PFSK-1 (cell line): ENCODE data around the gene APOBEC3F.

Source experiments
- POLR2AphosphoS5 ChIP-seq: IDR thresholded peaks from 2 replicates; pipeline ENCODE4 v1.6.1; 2012; ENCODE audit warnings: low read depth, mild to moderate bottlenecking, control low read depth, low read length, moderate library complexity
- REST ChIP-seq, 2 experiments: IDR thresholded peaks; 2 replicates each; pipeline versions ENCODE4 v1.6.1 to v1.8.0; 2011 to 2012; ENCODE audit warnings: low read depth in 2 of 2, low read length in 2 of 2, control low read depth in 1 of 2, inconsistent platforms in 1 of 2, mild to moderate bottlenecking in 1 of 2, moderate library complexity in 1 of 2; ENCODE audit not compliant: insufficient read depth in 1 of 2
- SIN3A ChIP-seq: IDR thresholded peaks from 2 replicates; pipeline ENCODE4 v1.6.1; 2012; ENCODE audit warnings: mild to moderate bottlenecking, low read length, moderate library complexity, borderline replicate concordance; ENCODE audit not compliant: insufficient read depth
- TAF1 ChIP-seq: IDR thresholded peaks from 2 replicates; pipeline ENCODE4 v1.6.1; 2012; ENCODE audit warnings: low read length, control low read depth, borderline replicate concordance; ENCODE audit not compliant: insufficient read depth

DNA sequence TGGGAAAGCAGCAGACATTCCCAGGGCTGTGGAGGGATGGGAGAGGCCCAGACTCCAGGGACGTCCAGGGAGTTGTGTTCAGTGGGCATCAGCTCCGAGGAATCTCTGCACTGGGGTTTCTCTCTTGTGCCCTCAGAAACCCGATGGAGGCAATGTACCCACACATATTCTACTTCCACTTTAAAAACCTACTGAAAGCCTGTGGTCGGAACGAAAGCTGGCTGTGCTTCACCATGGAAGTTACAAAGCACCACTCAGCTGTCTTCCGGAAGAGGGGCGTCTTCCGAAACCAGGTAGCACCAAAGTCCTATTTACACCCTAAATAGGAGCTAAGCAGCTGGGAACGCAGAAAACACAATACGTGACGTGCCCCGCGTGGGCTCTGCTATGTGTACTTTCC lies 11.4 kb upstream of the APOBEC3F start:
- TF ChIP-seq REST (IDR thresholded peaks at IDR 0.05; ENCODE audit: insufficient read depth in 1 of 2, low read depth in 2 of 2, low read length in 2 of 2) = no peak
- no peak for TF ChIP-seq POLR2AphosphoS5
- TF ChIP-seq TAF1 = no peak
- TF ChIP-seq SIN3A = no peak
